ENCODE data around the gene HCN3.

HCN3 gene

GRCh38 chr1:155307247-155307740, 30.0 kb downstream of the HCN3 start:
- peak overlapping the region; percentile 97 for H3K27ac ChIP-seq
- DNase-seq (ENCODE audit: low read depth, low spot score): no peak

DNA sequence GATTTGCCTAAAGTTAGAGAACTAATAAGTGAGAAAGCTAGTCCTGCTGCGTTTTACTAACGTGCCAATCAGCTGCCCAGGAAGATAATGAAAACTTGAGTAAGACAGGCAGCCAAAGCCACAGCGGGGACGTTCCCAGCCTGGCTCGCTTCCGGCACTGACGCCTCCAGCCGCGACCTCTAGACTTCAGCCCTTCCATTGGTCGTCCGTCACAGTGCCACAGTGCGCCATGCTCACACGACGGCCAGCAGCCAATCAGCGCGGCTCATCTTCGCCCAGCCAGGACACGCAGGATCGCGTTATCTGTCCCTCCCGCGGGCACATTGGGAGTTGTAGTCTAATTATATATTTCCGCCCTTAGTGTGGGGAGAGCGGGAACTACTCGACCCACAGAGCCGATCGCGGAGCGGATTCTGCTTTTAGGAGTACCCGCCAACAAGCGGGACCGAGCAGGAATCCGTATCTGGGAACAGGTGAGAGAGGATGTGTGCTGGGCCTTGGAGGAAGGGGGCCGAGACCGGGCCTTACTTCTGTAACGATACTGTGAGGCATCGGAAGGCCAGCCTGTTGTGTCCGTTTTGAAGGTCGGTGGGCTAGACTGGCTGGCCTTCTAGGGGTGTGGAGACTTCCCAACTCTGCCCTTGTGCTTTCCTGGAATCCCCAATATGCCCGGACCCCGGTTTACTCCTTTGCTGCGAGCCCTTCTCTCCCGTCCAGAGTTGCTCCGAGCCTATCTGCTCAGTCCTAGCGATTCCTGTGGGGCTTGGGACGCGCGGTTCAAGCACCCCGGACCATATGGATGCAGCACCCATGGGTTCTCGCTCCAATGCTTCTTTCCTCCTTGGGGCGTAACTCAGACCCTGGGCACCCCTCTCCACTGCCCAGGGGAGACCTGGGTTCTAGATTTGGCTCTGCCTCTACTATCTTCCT, 31.5 kb downstream of the HCN3 start, which contains the start of gene FDPS:
TSS of gene FDPS (plus strand) at position 374 of the 930 bp plus-strand sequence. CDS start 924 bp downstream, outside the sequence.
- peak; percentile 93 for DNase-seq (ENCODE audit: low read depth, low spot score)
- peak within 1 kb of the TSS; percentile 97 for H3K27ac ChIP-seq

- no peak for DNase-seq (ENCODE audit: low read depth, low spot score)
- peak overlapping the region; percentile 97 for H3K27ac ChIP-seq
These were observed 32.3 kb downstream of the HCN3 start for GRCh38 chr1:155309423-155310021.

DNA sequence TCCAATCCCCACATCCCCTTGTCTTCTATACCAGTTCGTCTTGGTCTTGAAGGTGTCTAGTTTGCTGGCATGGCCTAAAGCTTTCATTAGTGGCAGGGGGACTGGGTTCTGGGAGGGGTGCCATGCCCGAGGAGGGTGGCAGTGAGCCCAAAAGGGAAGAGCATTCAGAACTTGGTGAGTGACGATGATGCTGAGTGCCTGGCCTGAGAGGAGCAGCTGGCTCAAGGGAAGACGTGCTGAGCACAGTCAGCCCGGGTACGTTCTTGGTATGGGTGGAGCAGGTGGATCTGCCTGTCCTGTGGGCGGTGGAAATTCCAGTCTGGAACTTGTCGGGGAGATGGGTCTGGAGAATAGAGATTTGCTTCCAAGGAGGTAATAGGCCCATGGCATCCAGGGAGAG, 36.0 kb downstream of the HCN3 start:
- peak overlapping the region; percentile 56 for H3K27ac ChIP-seq
- no peak for DNase-seq (ENCODE audit: low read depth, low spot score)

DNA sequence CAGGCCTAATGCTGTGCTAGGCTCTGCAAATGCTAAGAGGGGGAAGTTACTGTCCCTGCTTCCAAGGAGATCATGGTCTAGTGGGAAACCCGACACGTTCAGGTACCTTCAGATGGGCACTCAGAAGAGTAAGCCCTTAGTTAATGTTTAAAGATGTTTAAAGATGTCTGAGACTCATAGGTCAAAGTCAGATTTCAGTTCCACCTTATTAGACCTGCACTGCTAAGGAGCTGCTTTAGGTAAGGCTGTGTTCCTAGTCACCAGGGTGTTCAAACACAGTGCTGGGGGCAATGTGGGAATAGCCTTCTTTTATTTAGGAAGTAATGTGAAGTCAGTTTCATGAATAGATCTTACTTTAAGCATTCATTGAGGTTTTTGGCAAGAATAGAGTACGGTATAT, 39.7 kb downstream of the HCN3 start:
- no peak overlapping the region for H3K27ac ChIP-seq
- no peak for DNase-seq (ENCODE audit: low read depth, low spot score)

- DNase-seq (ENCODE audit: low read depth, low spot score): no peak
- no peak overlapping the region for H3K27ac ChIP-seq
These were observed 40.8 kb downstream of the HCN3 start for GRCh38 chr1:155318082-155318481.

- DNase-seq (ENCODE audit: low read depth, low spot score): no peak
- no peak overlapping the region for H3K27ac ChIP-seq
These were observed 42.3 kb downstream of the HCN3 start for GRCh38 chr1:155319536-155319935.

- H3K27ac ChIP-seq: no peak overlapping the region
- DNase-seq (ENCODE audit: low read depth, low spot score): no peak
These were observed 43.0 kb downstream of the HCN3 start for GRCh38 chr1:155320252-155320651.

- H3K27ac ChIP-seq: no peak within 1 kb of the TSS
- no peak for DNase-seq (ENCODE audit: low read depth, low spot score)
These were observed 43.7 kb downstream of the HCN3 start, which contains the start of gene RUSC1 for GRCh38 chr1:155320661-155321617. Gene RUSC1 (plus strand): TSS chr1:155320894. CDS start chr1:155321774, 880 bp downstream.

DNA sequence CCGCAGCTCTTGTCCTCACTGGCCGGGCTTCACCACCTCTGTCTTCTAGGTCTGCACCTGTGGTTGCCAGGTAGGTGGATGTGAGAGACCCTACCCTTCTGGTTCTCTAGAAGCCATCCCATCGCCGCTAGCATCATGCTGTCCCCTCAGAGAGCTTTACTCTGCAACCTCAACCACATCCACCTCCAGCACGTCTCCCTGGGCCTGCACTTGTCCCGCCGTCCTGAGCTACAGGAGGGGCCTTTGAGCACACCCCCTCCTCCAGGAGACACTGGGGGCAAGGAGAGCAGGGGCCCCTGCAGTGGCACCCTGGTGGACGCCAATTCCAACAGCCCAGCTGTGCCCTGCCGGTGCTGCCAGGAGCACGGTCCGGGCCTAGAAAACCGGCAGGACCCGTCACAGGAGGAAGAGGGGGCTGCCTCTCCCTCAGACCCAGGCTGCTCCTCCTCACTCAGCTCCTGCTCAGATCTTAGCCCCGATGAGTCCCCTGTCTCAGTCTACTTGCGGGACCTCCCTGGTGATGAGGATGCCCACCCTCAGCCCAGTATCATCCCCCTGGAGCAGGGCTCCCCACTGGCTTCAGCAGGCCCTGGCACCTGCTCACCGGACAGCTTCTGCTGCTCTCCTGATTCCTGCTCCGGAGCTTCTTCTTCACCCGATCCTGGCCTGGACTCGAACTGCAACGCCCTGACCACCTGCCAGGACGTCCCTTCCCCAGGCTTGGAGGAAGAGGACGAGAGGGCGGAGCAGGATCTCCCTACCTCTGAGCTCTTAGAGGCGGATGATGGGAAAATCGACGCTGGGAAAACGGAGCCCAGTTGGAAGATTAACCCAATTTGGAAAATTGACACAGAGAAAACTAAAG, 44.6 kb downstream of the HCN3 start:
- no peak for DNase-seq (ENCODE audit: low read depth, low spot score)

GRCh38 chr1:155322571-155322952, 45.3 kb downstream of the HCN3 start:
- DNase-seq (ENCODE audit: low read depth, low spot score): no peak
- peak overlapping the region; percentile 88 for H3K27ac ChIP-seq

More for the DNA sequence above, 44.6 kb downstream of the HCN3 start:
- no peak overlapping the region for H3K27ac ChIP-seq

DNA sequence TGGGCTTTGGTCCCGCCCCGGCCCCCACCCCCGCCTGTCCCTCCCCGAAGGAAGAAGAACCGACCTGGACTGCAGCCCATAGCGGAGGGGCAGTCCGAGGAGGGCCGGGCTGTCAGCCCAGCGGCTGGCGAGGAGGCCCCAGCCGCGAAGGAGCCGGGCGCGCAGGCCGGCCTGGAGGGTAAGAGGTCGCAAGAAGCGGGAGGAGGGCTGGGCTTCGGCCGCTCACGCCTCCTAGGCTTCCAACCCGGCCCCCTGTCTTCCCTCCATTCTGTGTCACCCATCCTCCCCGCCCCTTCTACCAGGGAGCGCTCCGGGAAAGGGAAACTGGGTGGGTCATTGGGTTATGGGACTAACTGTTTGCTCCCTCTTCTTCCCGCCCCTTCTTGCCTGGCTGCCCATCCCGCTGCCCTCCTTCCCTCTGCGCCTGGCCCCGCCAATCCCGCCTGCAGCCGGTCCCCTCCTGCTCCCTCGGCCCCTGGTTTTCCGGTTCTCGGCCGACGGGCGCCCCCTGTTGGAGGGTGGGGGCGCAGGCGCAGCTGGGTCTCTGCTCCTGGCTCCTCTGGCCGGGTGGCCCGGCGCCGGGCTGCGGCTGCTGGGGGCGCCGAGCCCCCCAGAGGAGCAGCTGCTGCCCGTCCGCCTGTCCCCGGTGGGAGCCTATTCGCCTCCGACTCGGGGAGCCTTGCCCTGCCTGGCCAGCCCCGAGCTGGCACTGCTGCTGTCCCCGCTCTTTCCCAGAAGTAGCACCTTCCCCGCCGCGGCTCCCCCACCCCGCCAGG, 45.9 kb downstream of the HCN3 start:
- peak overlapping the region; percentile 88 for H3K27ac ChIP-seq

GRCh38 chr1:155323729-155324036, 46.4 kb downstream of the HCN3 start:
- H3K27ac ChIP-seq: peak overlapping the region; percentile 88
- DNase-seq (ENCODE audit: low read depth, low spot score): peak; percentile 66

More for the DNA sequence above, 45.9 kb downstream of the HCN3 start:
- peak; percentile 26 for DNase-seq (ENCODE audit: low read depth, low spot score)

DNA sequence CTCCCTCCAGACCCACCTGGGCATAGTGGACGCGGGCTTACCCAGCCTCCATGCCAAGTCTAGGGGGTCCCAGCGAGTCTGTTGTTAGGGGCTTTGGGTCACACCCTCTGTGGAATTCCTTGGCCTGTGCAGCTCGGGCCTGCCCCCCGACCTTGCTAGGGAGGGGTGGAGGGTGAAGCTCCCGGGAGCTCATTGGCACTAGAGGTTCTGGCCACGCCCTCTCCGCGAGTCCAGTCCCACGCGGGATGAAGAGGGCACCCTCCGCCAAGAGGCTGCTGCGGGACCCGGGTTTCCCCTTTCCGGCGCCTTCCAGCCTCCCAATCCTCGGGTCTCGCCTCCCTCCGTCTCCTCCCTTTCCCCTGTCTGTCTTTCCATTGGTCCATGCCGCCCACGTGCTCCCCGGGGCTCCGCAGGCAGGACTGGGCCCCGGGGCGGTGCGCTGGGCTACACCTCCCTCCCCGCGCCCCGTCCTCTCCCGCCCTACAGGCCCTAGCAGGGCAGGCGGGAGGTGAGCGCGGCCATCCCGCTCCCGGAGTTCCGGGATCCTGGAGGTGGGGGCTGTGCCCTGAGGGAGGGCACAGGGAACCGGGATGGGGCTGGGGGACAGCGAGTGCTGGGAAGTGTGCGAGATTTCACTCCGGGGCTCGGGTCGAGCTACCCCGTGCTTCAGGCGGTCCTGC, 46.9 kb downstream of the HCN3 start:
- peak; percentile 74 for DNase-seq (ENCODE audit: low read depth, low spot score)
- peak overlapping the region; percentile 88 for H3K27ac ChIP-seq

- peak overlapping the region; percentile 88 for H3K27ac ChIP-seq
- DNase-seq (ENCODE audit: low read depth, low spot score): no peak
These were observed 47.7 kb downstream of the HCN3 start for GRCh38 chr1:155324717-155325602.

- peak overlapping the region; percentile 88 for H3K27ac ChIP-seq
- DNase-seq (ENCODE audit: low read depth, low spot score): no peak
These were observed 48.3 kb downstream of the HCN3 start for GRCh38 chr1:155325603-155325893.

DNA sequence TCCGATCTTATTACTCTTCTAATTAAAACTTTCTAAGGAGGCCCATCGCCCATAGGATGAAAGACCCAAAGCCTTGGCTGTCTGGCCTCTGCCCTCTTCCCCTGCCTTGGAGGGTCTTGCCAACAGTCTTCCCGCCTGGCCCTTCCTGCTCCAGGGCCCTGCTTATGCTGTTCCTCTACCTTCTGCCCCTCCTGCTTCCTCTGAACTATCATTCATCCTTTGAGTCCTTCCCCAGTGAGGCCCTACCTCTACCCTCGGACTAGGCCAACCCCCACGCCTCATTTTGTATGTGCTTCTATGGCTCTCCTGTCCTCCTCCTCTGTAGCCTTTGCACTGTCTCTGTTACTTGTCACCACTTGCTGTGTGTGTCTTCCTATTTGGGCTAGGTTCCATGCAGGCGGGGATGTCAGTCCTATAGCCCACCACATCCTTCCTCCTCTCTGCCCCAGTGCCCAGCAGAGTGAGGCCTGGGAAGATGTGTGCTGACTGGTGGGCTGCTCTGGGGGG, 48.8 kb downstream of the HCN3 start:
- peak overlapping the region; percentile 88 for H3K27ac ChIP-seq
- DNase-seq (ENCODE audit: low read depth, low spot score): no peak

Measured in epithelial cell of prostate (primary cell).